ENCODE results near the gene SDK1.
"Not testable (repeated sequence)": the region's sequence is repeated elsewhere in the genome, so short reads cannot be mapped to it uniquely, and the experiment has no call there.

Gene SDK1

DNA sequence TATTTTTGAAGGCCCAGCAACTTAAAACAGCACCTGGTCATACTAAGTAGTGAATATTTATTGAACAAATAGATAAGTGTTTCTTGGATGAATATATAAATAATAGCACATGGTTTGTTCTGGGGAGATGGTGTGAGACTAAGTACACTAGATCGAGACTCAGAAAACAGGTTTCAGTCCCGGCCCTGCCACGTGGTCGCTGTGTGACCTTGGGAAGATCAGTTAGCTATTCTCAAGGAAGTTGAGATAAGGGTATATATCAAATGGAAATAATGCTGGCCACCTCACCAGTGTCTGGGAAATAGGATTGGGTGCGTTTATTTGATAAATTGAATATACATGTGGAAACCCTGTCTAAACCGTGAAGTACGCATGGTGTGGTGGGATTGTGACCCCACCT is 354.6 kb downstream of the SDK1 start:
- no peak for DNase-seq (ENCODE audit: low read depth in 2 of 2)

DNA sequence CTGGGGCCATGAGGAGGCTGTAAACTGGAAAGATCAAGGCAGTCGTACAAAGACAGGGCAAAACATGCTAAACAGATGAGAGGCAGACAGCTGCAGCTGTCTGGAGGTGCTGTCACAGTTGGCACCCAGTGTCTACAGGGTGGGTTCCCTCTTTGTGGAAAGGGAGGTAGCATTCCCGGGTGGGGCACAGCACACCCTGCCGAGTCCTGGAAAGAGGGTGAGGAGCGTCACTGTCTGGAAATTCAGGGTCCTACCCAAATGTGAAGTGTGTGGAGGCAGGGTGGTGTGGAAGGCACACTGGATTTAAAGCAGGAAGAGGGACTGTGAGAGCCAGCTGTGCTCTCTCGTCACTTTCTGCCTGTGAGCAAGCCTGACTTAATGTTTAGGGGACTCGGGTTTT is 356.2 kb downstream of the SDK1 start:
- no peak for DNase-seq (ENCODE audit: low read depth in 2 of 2)

- no peak for DNase-seq (ENCODE audit: low read depth in 2 of 2)
These were observed 367.7 kb downstream of the SDK1 start for GRCh38 chr7:3668743-3669142.

DNA sequence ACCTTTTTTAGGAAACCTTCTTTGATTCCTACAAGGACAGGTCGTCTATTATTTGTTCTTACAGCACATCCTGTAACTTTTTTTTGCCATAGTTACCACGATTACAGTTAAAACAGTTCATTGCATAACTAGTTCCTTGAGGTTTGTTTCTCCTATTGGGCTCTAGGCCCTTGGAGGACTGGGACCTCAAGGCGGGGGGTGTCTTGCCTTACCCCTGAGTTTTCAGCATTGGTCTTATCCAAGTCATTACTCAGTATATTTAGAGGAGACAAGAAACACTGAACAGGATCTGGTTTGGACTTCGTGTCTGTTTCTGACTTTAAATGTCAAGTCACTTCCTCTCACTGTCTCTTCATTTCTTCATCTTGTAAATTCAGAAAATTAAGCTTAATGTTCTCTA is 369.8 kb downstream of the SDK1 start:
- no peak for DNase-seq (ENCODE audit: low read depth in 2 of 2)

GRCh38 chr7:3673524-3673923 is 372.5 kb downstream of the SDK1 start:
- DNase-seq (ENCODE audit: low read depth in 2 of 2): peak in 1 of 2 donors; percentile 2

- DNase-seq (ENCODE audit: low read depth in 2 of 2): no peak
These were observed 377.3 kb downstream of the SDK1 start for GRCh38 chr7:3678314-3678810.

GRCh38 chr7:3682028-3682710 is 381.1 kb downstream of the SDK1 start:
- no peak for DNase-seq (ENCODE audit: low read depth in 2 of 2)

DNA sequence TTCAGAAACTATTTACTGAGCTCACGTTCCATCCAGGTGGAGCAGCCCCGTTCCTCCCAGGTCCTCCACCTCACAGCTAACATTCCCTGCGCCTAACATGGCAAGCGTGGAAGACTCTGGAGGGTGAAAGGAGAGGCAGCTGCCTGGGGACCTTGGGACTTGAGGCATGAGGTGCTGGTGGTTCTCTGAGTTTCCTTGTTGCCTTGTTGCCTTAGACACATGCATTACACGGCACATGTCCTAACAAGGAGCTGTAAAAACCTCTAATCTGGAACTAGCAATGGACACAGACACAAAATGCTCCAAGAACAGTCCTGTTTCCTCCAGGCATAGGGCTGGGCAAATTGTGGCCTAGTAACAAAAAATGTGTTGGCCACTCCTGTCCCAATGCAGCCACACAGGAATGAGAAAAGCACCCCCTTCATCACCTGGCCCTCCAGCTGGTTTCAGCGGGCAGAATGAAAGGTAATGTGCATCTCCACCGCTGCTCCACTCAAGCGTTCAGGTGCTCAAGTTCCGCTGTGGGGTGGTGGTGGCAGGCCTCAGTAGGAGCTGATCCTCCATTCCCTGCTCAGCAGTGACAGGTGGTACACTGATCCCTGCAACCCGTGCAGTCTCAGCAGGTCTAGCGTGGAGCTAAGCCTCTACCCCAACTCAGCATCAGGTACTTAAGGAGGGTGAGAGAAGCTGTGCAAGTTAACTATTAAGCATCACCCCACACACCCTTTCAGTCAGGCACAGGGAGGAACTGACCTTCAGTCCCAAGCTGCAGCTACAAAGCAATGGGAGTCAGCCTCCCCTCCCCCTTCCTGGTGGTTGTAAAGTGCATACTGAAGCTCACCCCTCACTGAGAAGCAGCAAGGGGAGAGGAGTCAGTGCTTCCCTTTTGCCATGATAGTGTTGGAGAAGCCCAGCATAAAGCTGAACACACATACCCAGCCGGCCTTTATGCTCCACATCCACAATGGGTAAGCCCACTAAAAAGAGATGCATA is 382.8 kb downstream of the SDK1 start:
- DNase-seq (ENCODE audit: low read depth in 2 of 2): no peak

DNA sequence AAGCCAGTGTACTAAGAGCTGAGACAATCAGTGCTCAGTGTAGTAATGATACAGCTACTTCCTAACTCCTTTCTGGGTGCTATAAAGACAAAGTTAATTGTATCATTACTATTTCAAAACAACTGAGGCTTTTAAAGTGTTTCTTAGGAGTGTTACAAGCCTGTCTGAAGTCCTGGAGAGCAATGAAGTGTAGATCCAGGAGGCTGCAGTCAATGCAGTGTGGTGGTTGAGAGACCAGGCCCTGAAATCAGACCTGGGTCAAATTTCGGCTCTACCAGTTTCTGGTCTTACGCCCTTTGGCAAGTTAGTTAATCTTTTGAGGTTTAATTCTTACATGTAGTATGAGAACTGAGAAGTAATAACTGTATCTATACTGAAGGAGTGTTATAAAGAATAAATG is 387.0 kb downstream of the SDK1 start:
- DNase-seq (ENCODE audit: low read depth in 2 of 2): no peak

DNA sequence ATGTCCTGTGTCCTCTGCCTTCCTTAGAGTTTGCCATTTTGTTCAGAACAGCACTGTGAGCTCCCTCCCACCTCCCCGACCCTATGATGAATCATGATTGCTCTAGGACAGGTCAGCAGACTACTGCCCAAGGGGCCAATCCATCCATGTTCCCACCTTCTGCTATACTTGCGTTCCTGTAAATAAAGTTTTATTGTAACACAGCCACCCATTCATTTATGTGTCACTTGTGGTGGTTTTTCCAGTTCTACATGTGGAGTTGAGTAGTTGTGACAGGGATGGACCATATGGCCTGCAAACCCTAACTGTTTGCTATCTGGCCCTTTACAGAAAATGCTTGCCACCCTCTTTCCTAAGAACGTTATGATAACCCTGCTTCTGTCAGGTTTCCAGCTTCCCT is 387.8 kb downstream of the SDK1 start:
- DNase-seq (ENCODE audit: low read depth in 2 of 2): no peak

DNA sequence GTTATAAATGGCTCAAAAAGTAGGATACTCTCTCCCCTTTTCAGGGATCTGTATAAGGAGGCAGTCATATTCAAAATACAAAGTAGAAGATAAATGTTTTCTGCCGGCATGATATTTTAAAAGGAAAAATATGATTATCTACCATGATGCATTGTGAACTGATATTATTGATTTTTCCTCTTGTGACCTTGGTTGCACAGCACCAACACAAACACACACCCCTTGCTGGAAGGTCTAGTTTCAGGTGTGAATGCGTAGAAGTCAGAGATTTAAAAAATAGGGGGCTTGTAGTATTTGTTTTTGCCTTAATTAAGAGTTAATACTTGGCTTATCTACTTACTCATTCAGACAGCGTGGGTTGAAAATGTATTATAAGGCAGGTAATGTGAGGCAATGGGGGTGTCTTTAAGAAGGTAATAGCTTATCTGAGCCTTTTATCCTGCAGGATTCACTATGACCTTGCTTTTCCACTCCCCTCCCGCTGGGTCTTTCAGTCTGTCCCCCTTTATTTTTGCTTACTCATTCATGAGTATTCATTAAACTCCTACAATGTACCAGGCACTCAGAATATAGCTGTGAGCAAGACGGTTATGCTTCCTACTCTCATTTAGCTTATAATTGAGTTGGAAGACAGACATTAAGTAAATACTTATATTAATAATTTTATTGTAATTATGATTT is 390.6 kb downstream of the SDK1 start:
- no peak for DNase-seq (ENCODE audit: low read depth in 2 of 2)

- no peak for DNase-seq (ENCODE audit: low read depth in 2 of 2)
These were observed 394.6 kb downstream of the SDK1 start for GRCh38 chr7:3695602-3696001.

- DNase-seq (ENCODE audit: low read depth in 2 of 2): no peak
These were observed 395.1 kb downstream of the SDK1 start for GRCh38 chr7:3696113-3696512.

DNA sequence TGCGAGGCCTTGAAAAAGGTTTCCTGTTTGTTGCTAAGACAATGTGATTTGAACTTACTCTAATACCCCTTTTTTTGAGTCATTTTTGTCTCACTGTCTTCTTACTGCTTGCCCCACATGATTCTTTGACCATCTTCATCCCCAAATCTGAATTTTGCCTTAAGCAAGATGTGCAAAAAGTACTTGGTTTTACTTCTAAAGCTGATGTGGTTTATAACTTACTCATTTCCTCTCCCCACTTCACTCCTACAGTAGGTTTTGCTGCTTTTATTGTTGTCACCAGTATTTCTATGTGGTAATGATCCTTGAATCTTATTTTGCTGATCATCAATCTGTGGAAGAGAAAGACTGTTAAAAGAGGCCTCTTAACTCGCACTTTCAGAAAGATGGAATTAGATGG is 396.4 kb downstream of the SDK1 start:
- DNase-seq (ENCODE audit: low read depth in 2 of 2): no peak

DNA sequence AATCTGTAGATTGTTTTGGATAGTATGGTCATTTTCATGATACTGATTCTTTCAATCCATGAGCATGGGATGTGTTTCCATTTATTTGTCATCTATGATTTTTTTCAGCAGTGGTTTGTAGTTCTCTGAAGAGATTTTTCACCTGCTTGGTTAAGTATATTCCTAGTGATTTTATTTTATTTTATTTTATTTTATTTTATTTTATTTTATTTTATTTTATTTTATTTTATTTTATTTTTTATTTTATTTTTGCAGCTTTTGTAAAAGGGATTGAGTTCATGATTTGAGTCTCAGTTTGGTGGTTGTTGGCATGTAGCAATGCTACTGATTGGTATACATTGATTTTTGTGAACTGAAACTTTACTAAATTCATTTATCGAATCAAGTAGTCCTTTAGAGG is 404.2 kb downstream of the SDK1 start:
- DNase-seq (ENCODE audit: low read depth in 2 of 2): no peak

DNA sequence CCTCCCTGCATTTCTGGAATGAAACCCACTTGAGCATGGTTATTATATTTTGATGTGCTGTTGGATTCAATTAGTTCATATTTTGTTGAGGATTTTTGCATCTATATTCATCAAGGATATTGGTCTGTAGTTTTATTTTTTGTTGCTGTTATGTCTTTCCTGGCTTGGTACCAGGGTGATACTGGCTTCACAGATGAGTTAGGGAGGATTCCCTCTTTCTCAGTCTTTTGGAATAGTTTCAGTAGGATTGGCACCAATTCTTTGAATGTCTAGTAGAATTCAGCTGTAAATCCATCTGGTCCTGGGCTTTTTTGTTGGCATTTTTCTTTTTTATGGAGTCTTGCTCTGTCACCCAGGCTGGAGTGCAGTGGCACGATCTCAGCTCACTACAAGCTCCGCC is 405.0 kb downstream of the SDK1 start:
- DNase-seq (ENCODE audit: low read depth in 2 of 2): not testable (repeated sequence)

DNA sequence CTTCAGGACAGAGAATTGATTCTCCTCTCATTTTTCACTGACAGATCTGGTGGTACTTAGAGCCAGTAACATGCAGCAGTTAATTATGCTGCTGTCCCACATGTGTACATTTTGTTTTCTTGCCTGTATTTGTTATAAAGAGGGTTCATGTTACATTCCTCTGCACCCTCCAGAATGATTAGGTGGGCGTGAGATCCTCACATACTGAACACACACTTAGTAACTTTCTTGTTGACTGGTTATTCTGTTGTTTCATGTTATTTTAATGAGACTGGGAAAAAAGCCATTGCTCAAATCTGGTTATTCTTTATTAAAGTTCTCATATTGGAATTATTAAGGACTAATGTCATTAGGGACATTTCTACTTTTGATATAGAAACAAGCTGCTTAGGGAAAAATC is 409.1 kb downstream of the SDK1 start:
- no peak for DNase-seq (ENCODE audit: low read depth in 2 of 2)

DNA sequence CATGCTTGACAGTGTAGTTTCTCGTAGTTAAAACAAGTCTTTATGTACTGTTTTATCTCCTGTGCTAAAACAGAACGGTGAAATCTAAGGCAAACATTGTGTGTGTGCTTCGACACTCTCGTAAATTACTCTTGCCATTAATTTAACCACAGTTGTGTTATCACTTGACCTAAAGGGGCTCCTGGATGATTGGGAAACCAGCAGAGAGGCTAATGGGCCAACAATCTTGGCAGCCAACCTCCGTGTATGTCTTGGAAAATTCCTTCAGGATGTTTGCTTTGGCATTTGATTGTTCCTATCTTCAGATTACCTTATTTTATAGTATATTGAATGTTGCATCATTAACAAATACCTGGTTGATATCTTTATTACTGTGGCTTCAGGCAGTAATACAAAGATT is 409.5 kb downstream of the SDK1 start:
- DNase-seq (ENCODE audit: low read depth in 2 of 2): no peak

GRCh38 chr7:3712841-3713240 is 411.8 kb downstream of the SDK1 start:
- no peak for DNase-seq (ENCODE audit: low read depth in 2 of 2)

- no peak for DNase-seq (ENCODE audit: low read depth in 2 of 2)
These were observed 420.4 kb downstream of the SDK1 start for GRCh38 chr7:3721422-3721821.

GRCh38 chr7:3722396-3722922 is 421.4 kb downstream of the SDK1 start:
- no peak for DNase-seq (ENCODE audit: low read depth in 2 of 2)
